Caco-2 (cell line): ENCODE data around the gene SLC5A5. TPM values are rescaled to one million over a fixed set of nuclear protein-coding genes. Genes with fewer than 3 reads are reported as not detected.

Experiments used
- BruUV-seq: library from RNA; stranded (reverse); fragments of 400-500 nt; replicated peaks from 2 replicates; lab custom pipeline; 2021; lab: Mats Ljungman, UMichigan
- CTCF ChIA-PET: fragments of 300-600 bp; sonication (Branson Sonifier 250); formaldehyde crosslinking; loops from one replicate; lab custom pipeline; 2022; ENCODE audit warnings: antibody characterized with exemption; lab: Charles Lee
- POLR2A ChIA-PET: fragments of 300-600 bp; sonication (Branson Sonifier 250); formaldehyde crosslinking; loops from one replicate; lab custom pipeline; 2022; ENCODE audit warnings: antibody characterized with exemption; lab: Charles Lee
- DNase-seq, 2 experiments: peaks; one replicate each; pipeline versions ENCODE4 v3.0.0 to v3.0.0-alpha.2; 2020 to 2022
- H3K27me3 ChIP-seq: replicated peaks from 2 replicates; pipeline ENCODE4 v1.6.0; 2011; ENCODE audit warnings: low read length; ENCODE audit not compliant: control insufficient read depth, insufficient read depth
- H3K36me3 ChIP-seq: 2 replicates; pipeline ENCODE4 v1.5.1; 2011; ENCODE audit warnings: low read length; ENCODE audit not compliant: control insufficient read depth, insufficient read depth
- H3K4me1 ChIP-seq: fragments of 250-450 bp; sonication (Bioruptor Pico); 2 replicates; pipeline ENCODE4 v1.5.1; 2020; ENCODE audit warnings: mild to moderate bottlenecking
- H3K4me3 ChIP-seq: 2 replicates; pipeline ENCODE4 v1.5.1; 2011; ENCODE audit warnings: low read depth, mild to moderate bottlenecking, control low read depth, low read length
- H3K9me3 ChIP-seq: fragments of 250-450 bp; sonication (Bioruptor Pico); 2 replicates; pipeline ENCODE4 v1.5.1; 2020; ENCODE audit warnings: mild to moderate bottlenecking, moderate library complexity
- H3K27ac Mint-ChIP-seq: one replicate; pipeline ENCODE4 v1.8.0; 2022; ENCODE audit warnings: mixed read lengths; ENCODE audit not compliant: unreplicated experiment
- H3K27me3 Mint-ChIP-seq: one replicate; pipeline ENCODE4 v1.8.0; 2022; ENCODE audit warnings: mixed read lengths; ENCODE audit not compliant: insufficient read depth, unreplicated experiment
- H3K36me3 Mint-ChIP-seq: one replicate; pipeline ENCODE4 v1.8.0; 2022; ENCODE audit warnings: mild to moderate bottlenecking, mixed read lengths; ENCODE audit not compliant: insufficient read depth, unreplicated experiment
- H3K4me1 Mint-ChIP-seq: one replicate; pipeline ENCODE4 v1.8.0; 2022; ENCODE audit warnings: low read depth, mixed read lengths; ENCODE audit not compliant: unreplicated experiment
- H3K4me3 Mint-ChIP-seq: one replicate; pipeline ENCODE4 v1.8.0; 2022; ENCODE audit warnings: mild to moderate bottlenecking, moderate library complexity, mixed read lengths; ENCODE audit not compliant: unreplicated experiment
- H3K9me3 Mint-ChIP-seq: one replicate; pipeline ENCODE4 v1.8.0; 2022; ENCODE audit warnings: mixed read lengths; ENCODE audit not compliant: unreplicated experiment
- CTCF ChIP-seq, 2 experiments: fragments of 200-600 bp in 1 of 2; IDR thresholded peaks; 1 replicate in 1 of 2; 2 replicates in 1 of 2; pipeline versions ENCODE4 v1.5.1 to v1.8.0; 2011 to 2022; ENCODE audit warnings: antibody characterized with exemption in 1 of 2, control low read depth in 1 of 2, inconsistent platforms in 1 of 2, low read depth in 1 of 2, low read length in 1 of 2, mild to moderate bottlenecking in 1 of 2, moderate library complexity in 1 of 2; ENCODE audit not compliant: insufficient read depth in 1 of 2, severe bottlenecking in 1 of 2, unreplicated experiment in 1 of 2
- intact Hi-C: fragments of 100-400 bp; cut with micrococcal nuclease; formaldehyde crosslinking; loops from one replicate; pipeline ENCODE4 v1.10.0; 2022; ENCODE audit not compliant: unreplicated experiment
- total RNA-seq: library from RNA; stranded (reverse); gene quantifications from 2 replicates; pipeline ENCODE4 v1.2.3, GENCODE V29; 2022

Gene SLC5A5
- total RNA-seq, 1 experiment from 2014 or later, result 0.43 TPM

GRCh38 chr19:17832443-17833208 is 39.1 kb upstream of the SLC5A5 start:
- peaks cover 7% of the 10 kb centered on the region for H3K27me3 Mint-ChIP-seq
- POLR2A ChIA-PET, result interaction anchor here (0.5 kb wide), 1 partner anchor 27 kb away, joined by 9 read pairs; no protein-coding TSS in a partner anchor
- CTCF ChIA-PET, result no interaction called here

GRCh38 chr19:17834350-17835181 is 37.2 kb upstream of the SLC5A5 start:
- no peak overlapping the region for H3K4me3 ChIP-seq
- Mint-ChIP-seq H3K9me3 (no peaks in the 10 kb centered on the region), H3K36me3 (no peaks in the 10 kb centered on the region), H3K27me3 (peaks cover 3% of the 10 kb centered on the region), H3K4me3 (no peak overlapping the region), H3K4me1 (no peaks in the 10 kb centered on the region), H3K27ac (no peak overlapping the region)
- peak in 1 of 2 experiments; percentile 4 for TF ChIP-seq CTCF (IDR thresholded peaks at IDR 0.05; ENCODE audit: insufficient read depth in 1 of 2, low read depth in 1 of 2, low read length in 1 of 2, severe bottlenecking in 1 of 2, unreplicated experiment in 1 of 2)
- no peaks in the 10 kb centered on the region; the same call in 1 of the 2 replicates for H3K27me3 ChIP-seq
- H3K36me3 ChIP-seq, result no peaks in the 10 kb centered on the region
- no peak for DNase-seq
- H3K4me1 ChIP-seq, result no peaks in the 10 kb centered on the region
- intact Hi-C loops, result no loop called here
- BruUV-seq, result no TSS peak
- ChIA-PET CTCF (interaction anchor here (0.6 to 0.7 kb wide), 4 partner anchors 28 to 121 kb away, joined by 3 to 5 read pairs (median 4); no protein-coding TSS in a partner anchor), POLR2A (interaction anchor here (1.7 kb wide), 1 partner anchor 25 kb away, joined by 6 read pairs; no protein-coding TSS in a partner anchor)
- H3K9me3 ChIP-seq, result no peaks in the 10 kb centered on the region

More at GRCh38 chr19:17832443-17833208, 39.1 kb upstream of the SLC5A5 start:
- no peaks in the 10 kb centered on the region for H3K9me3 ChIP-seq
- no peaks in the 10 kb centered on the region for H3K4me1 ChIP-seq
- DNase-seq, result no peak
- no peak for TF ChIP-seq CTCF (IDR thresholded peaks at IDR 0.05; ENCODE audit: insufficient read depth in 1 of 2, low read depth in 1 of 2, low read length in 1 of 2, severe bottlenecking in 1 of 2, unreplicated experiment in 1 of 2)
- Mint-ChIP-seq H3K4me1 (peaks cover 6% of the 10 kb centered on the region), H3K9me3 (no peaks in the 10 kb centered on the region), H3K27ac (no peak overlapping the region), H3K36me3 (no peaks in the 10 kb centered on the region), H3K4me3 (no peak overlapping the region)
- intact Hi-C loops, result no loop called here
- no TSS peak for BruUV-seq
- H3K4me3 ChIP-seq, result no peak overlapping the region
- H3K36me3 ChIP-seq, result no peaks in the 10 kb centered on the region
- H3K27me3 ChIP-seq, result no peaks in the 10 kb centered on the region; the same call in 1 of the 2 replicates
